ENCODE measurements around the gene EEF1AKMT4.
"Not testable (repeated sequence)": the region's sequence is repeated elsewhere in the genome, so short reads cannot be mapped to it uniquely, and the experiment has no call there.

EEF1AKMT4 gene

GRCh38 chr3:184260724-184261269 is 11.3 kb downstream of the EEF1AKMT4 start:
- DNase-seq (ENCODE audit: low read depth), result no peak

GRCh38 chr3:184261270-184261853 is 11.9 kb downstream of the EEF1AKMT4 start, which contains the start of gene CAMK2N2:
Gene CAMK2N2 (minus strand): TSS chr3:184261553. CDS start chr3:184261285, 268 bp downstream.
- peak; percentile 58 for DNase-seq (ENCODE audit: low read depth)

GRCh38 chr3:184261854-184262763 is 12.6 kb downstream of the EEF1AKMT4 start:
- no peak for DNase-seq (ENCODE audit: low read depth)

GRCh38 chr3:184262764-184263179 is 13.3 kb downstream of the EEF1AKMT4 start:
- DNase-seq (ENCODE audit: low read depth), result no peak

- DNase-seq (ENCODE audit: low read depth), result not testable (repeated sequence)
Observed at GRCh38 chr3:184267249-184267648, 17.8 kb downstream of the EEF1AKMT4 start.

- DNase-seq (ENCODE audit: low read depth), result no peak
Observed at GRCh38 chr3:184272269-184272668, 22.8 kb downstream of the EEF1AKMT4 start.

GRCh38 chr3:184275381-184275701 is 25.9 kb downstream of the EEF1AKMT4 start:
- no peak for DNase-seq (ENCODE audit: low read depth)

- DNase-seq (ENCODE audit: low read depth), result no peak
Observed at GRCh38 chr3:184275961-184276910, 26.8 kb downstream of the EEF1AKMT4 start, which contains the start of gene ECE2. Gene ECE2 (plus strand): TSS chr3:184276022. CDS start chr3:184276154, 132 bp downstream.

- no peak for DNase-seq (ENCODE audit: low read depth)
Observed at GRCh38 chr3:184277366-184277765, 27.9 kb downstream of the EEF1AKMT4 start.

- DNase-seq (ENCODE audit: low read depth), result no peak
Observed at GRCh38 chr3:184282941-184283340, 33.5 kb downstream of the EEF1AKMT4 start.

- no peak for DNase-seq (ENCODE audit: low read depth)
Observed at GRCh38 chr3:184283681-184284080, 34.2 kb downstream of the EEF1AKMT4 start.

- DNase-seq (ENCODE audit: low read depth), result no peak
Observed at GRCh38 chr3:184284696-184285095, 35.2 kb downstream of the EEF1AKMT4 start.

- no peak for DNase-seq (ENCODE audit: low read depth)
Observed at GRCh38 chr3:184289426-184289938, 40.0 kb downstream of the EEF1AKMT4 start.

- no peak for DNase-seq (ENCODE audit: low read depth)
Observed at GRCh38 chr3:184290331-184290730, 40.9 kb downstream of the EEF1AKMT4 start.

GRCh38 chr3:184291044-184291737 is 41.7 kb downstream of the EEF1AKMT4 start:
- no peak for DNase-seq (ENCODE audit: low read depth)

- DNase-seq (ENCODE audit: low read depth), result no peak
Observed at GRCh38 chr3:184291738-184292445, 42.4 kb downstream of the EEF1AKMT4 start.

- no peak for DNase-seq (ENCODE audit: low read depth)
Observed at GRCh38 chr3:184295771-184296170, 46.3 kb downstream of the EEF1AKMT4 start.

- no peak for DNase-seq (ENCODE audit: low read depth)
Observed at GRCh38 chr3:184296616-184297015, 47.1 kb downstream of the EEF1AKMT4 start.

GRCh38 chr3:184298759-184299487 is 49.5 kb downstream of the EEF1AKMT4 start, which contains the start of gene PSMD2:
Gene PSMD2 (plus strand): TSS chr3:184299241. CDS start chr3:184299267, 26 bp downstream.
- peak; percentile 95 for DNase-seq (ENCODE audit: low read depth)
